ENCODE data around the gene A4GNT. TPM values are rescaled to one million over a fixed set of nuclear protein-coding genes. Genes with fewer than 3 reads are reported as not detected.

Gene A4GNT
- total and polyA plus RNA-seq, 2 of the 8 experiments (the other 6 are each of a cell fraction or from before 2014, with no cell fraction given), result not detected

- no peak for DNase-seq (ENCODE audit: low read depth in 1 of 2, low spot score in 2 of 2)
- POLR2A ChIA-PET (ENCODE audit: partially characterized antibody), result interaction anchor here (0.8 kb wide), 1 partner anchor 22 kb away, joined by 3 read pairs; the partner anchor contains the start of gene DZIP1L
- Histone ChIP-seq H3K9ac (replicated peaks in 1 of 4; ENCODE audit: extremely low read depth in 1 of 4, low read depth in 3 of 4, low read length in 3 of 4) (no peak overlapping the region), H3K23ac (ENCODE audit: insufficient read length) (no peak overlapping the region), H3K4me2 (ENCODE audit: insufficient read depth in 1 of 2, low read depth in 2 of 2, low read length in 2 of 2) (no peak overlapping the region), H3K9me3 (ENCODE audit: insufficient read depth in 2 of 2, low read depth in 1 of 2, low read length in 1 of 2) (peaks cover 0 to 4% of the 10 kb centered on the region in 2 experiments; a peak in 1 of 4 replicates), H3K4me1 (replicated peaks in 1 of 4; ENCODE audit: control insufficient read depth in 3 of 4, insufficient read depth in 4 of 4, low read length in 3 of 4) (peaks cover 0 to 2% (median 0%) of the 10 kb centered on the region in 4 experiments; a peak in 4 of 7 replicates), H3K36me3 (ENCODE audit: control insufficient read depth in 2 of 4, insufficient read depth in 4 of 4, low read length in 3 of 4) (peaks cover 0 to 4% (median 1%) of the 10 kb centered on the region in 4 experiments; a peak in 3 of 8 replicates), H3K27ac (ENCODE audit: low read depth, low read length) (no peak overlapping the region), H4K5ac (ENCODE audit: insufficient read length, low read depth, low read length) (no peak overlapping the region), H3K79me2 (ENCODE audit: control insufficient read depth in 1 of 2, insufficient read depth in 2 of 2, low read length in 2 of 2) (no peaks in the 10 kb centered on the region), H2BK20ac (ENCODE audit: low read length) (no peak overlapping the region), H3K79me1 (ENCODE audit: low read depth, low read length) (no peaks in the 10 kb centered on the region), H4K91ac (replicated peaks; ENCODE audit: insufficient read length, low read length) (no peak overlapping the region), H3K27me3 (replicated peaks in 1 of 4; ENCODE audit: control insufficient read depth in 3 of 4, extremely low read depth in 1 of 4, insufficient read depth in 3 of 4, low read length in 3 of 4) (no peaks in the 10 kb centered on the region), H3K18ac (ENCODE audit: extremely low read depth, low read length) (no peak overlapping the region), H2BK5ac (ENCODE audit: low read depth, low read length) (no peak overlapping the region), H3K23me2 (ENCODE audit: low read depth, low read length) (no peaks in the 10 kb centered on the region), H2AFZ (ENCODE audit: low read length) (no peak overlapping the region), H4K8ac (ENCODE audit: extremely low read depth, insufficient read depth, low read length) (no peak overlapping the region), H3K4ac (replicated peaks; ENCODE audit: insufficient read length, low read depth, low read length) (no peak overlapping the region), H4K20me1 (replicated peaks in 1 of 2; ENCODE audit: control insufficient read depth in 1 of 2, insufficient read depth in 2 of 2, low read length in 2 of 2) (no peaks in the 10 kb centered on the region), H2BK15ac (ENCODE audit: low read length) (no peak overlapping the region), H3K14ac (ENCODE audit: insufficient read length) (no peak overlapping the region), H2BK120ac (replicated peaks; ENCODE audit: low read depth, low read length) (no peak overlapping the region), H3K4me3 (ENCODE audit: extremely low read depth in 1 of 4, insufficient read depth in 2 of 4, low read depth in 3 of 4, low read length in 4 of 4) (no peak overlapping the region), H2BK12ac (ENCODE audit: low read depth, low read length) (no peak overlapping the region), H3K56ac (replicated peaks; ENCODE audit: insufficient read length, low read depth, low read length) (no peak overlapping the region), H2AK5ac (ENCODE audit: low read depth, low read length) (no peak overlapping the region)
- no peak for FAIRE-seq
- CTCF ChIA-PET (ENCODE audit: partially characterized antibody), result interaction anchor here (0.9 to 3.2 kb wide), 10 partner anchors 8 to 61 kb away, joined by 3 to 18 read pairs (median 5); partner anchors contain the start of gene DZIP1L
- TF ChIP-seq CHD1 (IDR thresholded peaks at IDR 0.05; ENCODE audit: low read depth, low read length) (no peak), KDM5A (IDR thresholded peaks at IDR 0.05; ENCODE audit: low read length) (no peak), BRCA1 (IDR thresholded peaks at IDR 0.05; ENCODE audit: low read depth, low read length) (no peak), CREB1 (IDR thresholded peaks at IDR 0.05) (no peak), TBP (IDR thresholded peaks at IDR 0.05; ENCODE audit: low read depth, low read length) (no peak), JUN (IDR thresholded peaks at IDR 0.05; ENCODE audit: low read depth, low read length) (no peak), ATF3 (IDR thresholded peaks at IDR 0.05; ENCODE audit: insufficient read depth, low read depth, low read length) (no peak), EZH2 (IDR thresholded peaks at IDR 0.05; ENCODE audit: low read depth, low read length, severe bottlenecking) (no peak), SIRT6 (IDR thresholded peaks at IDR 0.05; ENCODE audit: low read length) (no peak)
- 44% methylated on average over 2 of the region's 2 CpGs; no CpG with 5 or more reads in 1 of the 2 experiments for WGBS, 2 experiments (ENCODE audit: extremely low coverage in 1 of 2, insufficient coverage in 1 of 2, insufficient read length in 1 of 2, insufficient replicate concordance in 2 of 2, low coverage in 1 of 2, low lambda C conversion rate in 2 of 2, missing lambda C conversion rate in 1 of 2)
Observed at GRCh38 chr3:138093721-138094120, 38.5 kb downstream of the A4GNT start.

Measured in H1 (cell line).